T-cell (primary cell): ENCODE measurements around the gene ELP2. TPM values are rescaled to one million over a fixed set of nuclear protein-coding genes. Genes with fewer than 3 reads are reported as not detected.
"Not testable (repeated sequence)": the region's sequence is repeated elsewhere in the genome, so short reads cannot be mapped to it uniquely, and the experiment has no call there.

ENCODE experiments used
- ATAC-seq, 4 experiments: fragments of 200-7000 bp in 3 of 4; fragments of 150-1000 bp in 1 of 4; cut with Tn5 transposase; replicated peaks in 1 of 4; 1 replicate in 3 of 4; 2 replicates in 1 of 4; pipeline ENCODE4 v1.10.0; 2021; ENCODE audit warnings: moderate library complexity in 3 of 4, mild to moderate bottlenecking in 2 of 4, moderate number of reproducible peaks in 1 of 4
- CTCF ChIA-PET, 2 donors: fragments of 300-600 bp; sonication (Branson Sonifier 250); formaldehyde crosslinking; loops; one replicate each; lab custom pipeline; 2022; ENCODE audit warnings: antibody characterized with exemption in 2 of 2; lab: Charles Lee
- POLR2A ChIA-PET, 2 donors: fragments of 300-600 bp; sonication (Branson Sonifier 250); formaldehyde crosslinking; loops; one replicate each; lab custom pipeline; 2022; ENCODE audit warnings: antibody characterized with exemption in 2 of 2; lab: Charles Lee
- DNase-seq, 35 experiments: peaks; one replicate each; pipeline versions ENCODE4 v3.0.0 to v3.0.0-alpha.2; 2013 to 2023
- H3K27ac ChIP-seq: one replicate; pipeline ENCODE4 v1.5.1; 2013; ENCODE audit warnings: low read length
- H3K27me3 ChIP-seq, 2 experiments: replicated peaks in 1 of 2; 1 replicate in 1 of 2; 2 replicates in 1 of 2; pipeline versions ENCODE4 v1.6.1 to v1.7.0; 2013; ENCODE audit warnings: low read length in 1 of 2, mixed read lengths in 1 of 2; ENCODE audit not compliant: control insufficient read depth in 2 of 2, insufficient read depth in 2 of 2; ENCODE audit errors: extremely low read depth in 1 of 2
- H3K36me3 ChIP-seq, 2 donors: 1 replicate in 1 of 2; 2 replicates in 1 of 2; pipeline versions ENCODE4 v1.6.1 to v1.7.0; 2013; ENCODE audit warnings: low read length in 1 of 2; ENCODE audit not compliant: control insufficient read depth in 2 of 2, insufficient read depth in 1 of 2; ENCODE audit errors: extremely low read depth in 1 of 2
- H3K4me1 ChIP-seq, 2 experiments: 1 replicate in 1 of 2; 2 replicates in 1 of 2; pipeline versions ENCODE4 v1.6.1 to v1.7.0; 2013; ENCODE audit warnings: low read length in 2 of 2, mixed read lengths in 1 of 2; ENCODE audit not compliant: insufficient read depth in 2 of 2, control insufficient read depth in 1 of 2; ENCODE audit errors: extremely low read depth in 1 of 2
- H3K4me3 ChIP-seq, 2 donors: 1 replicate in 1 of 2; 2 replicates in 1 of 2; pipeline versions ENCODE4 v1.5.1 to v1.7.0; 2013; ENCODE audit warnings: mild to moderate bottlenecking in 2 of 2, low read length in 1 of 2, moderate library complexity in 1 of 2; ENCODE audit not compliant: control insufficient read depth in 1 of 2; ENCODE audit errors: extremely low read depth in 1 of 2
- H3K9me3 ChIP-seq: 2 replicates; pipeline ENCODE4 v1.7.0; 2013
- H3K27ac Mint-ChIP-seq, 2 donors: one replicate each; pipeline ENCODE4 v1.8.0; 2020 to 2021; ENCODE audit warnings: mild to moderate bottlenecking in 2 of 2, mixed read lengths in 2 of 2
- H3K27me3 Mint-ChIP-seq, 2 donors: one replicate each; pipeline ENCODE4 v1.8.0; 2021 to 2022; ENCODE audit warnings: mixed read lengths in 2 of 2
- H3K36me3 Mint-ChIP-seq: one replicate; pipeline ENCODE4 v1.8.0; 2021; ENCODE audit warnings: mixed read lengths
- H3K4me1 Mint-ChIP-seq, 3 donors: one replicate each; pipeline ENCODE4 v1.8.0; 2020 to 2022; ENCODE audit warnings: mixed read lengths in 3 of 3, mild to moderate bottlenecking in 1 of 3
- H3K4me3 Mint-ChIP-seq, 3 donors: one replicate each; pipeline ENCODE4 v1.8.0; 2020 to 2022; ENCODE audit warnings: mild to moderate bottlenecking in 3 of 3, mixed read lengths in 3 of 3, moderate library complexity in 3 of 3
- H3K9me3 Mint-ChIP-seq, 3 donors: one replicate each; pipeline ENCODE4 v1.8.0; 2020 to 2022; ENCODE audit warnings: mixed read lengths in 3 of 3
- WGBS: methylation state at CpG from one replicate; pipeline ENCODE4 v1.1.5; 2013; ENCODE audit warnings: missing lambda C conversion rate; ENCODE audit not compliant: insufficient coverage; 5-methylcytosine and 5-hydroxymethylcytosine counted together
- total RNA-seq, 35 experiments: library from RNA in 6 of 35; stranded (reverse) in 6 of 35; fragments of 120-200 nt in 1 of 35; gene quantifications; one replicate each; pipeline versions ENCODE4 v1.2.1 to v1.2.4 and lab custom pipeline; 2013 to 2026

ELP2 gene
- total RNA-seq, 5 donors from 2014 or later (not counting 1 experiment from before 2014, with no cell fraction given): 109 to 156 (median 150) TPM

GRCh38 chr18:36089001-36089400 lies 40.7 kb upstream of the ELP2 start:
- no peak for DNase-seq
- ATAC-seq: no peak
- Histone ChIP-seq H3K36me3 (no peaks in the 10 kb centered on the region), H3K4me3 (no peak overlapping the region), H3K4me1 (no peaks in the 10 kb centered on the region), H3K27me3 (peaks cover 0 to 6% of the 10 kb centered on the region in 2 experiments), H3K9me3 (no peaks in the 10 kb centered on the region), H3K27ac (no peak overlapping the region)
- Mint-ChIP-seq H3K27ac (no peak overlapping the region), H3K4me3 (no peak overlapping the region), H3K36me3 (no peaks in the 10 kb centered on the region), H3K4me1 (peaks cover 8 to 12% (median 11%) of the 10 kb centered on the region in 3 donors), H3K9me3 (no peaks in the 10 kb centered on the region), H3K27me3 (no peaks in the 10 kb centered on the region)
- POLR2A ChIA-PET: no interaction called here
- WGBS: 80% methylated on average over 2 of the region's 6 CpGs
- CTCF ChIA-PET: no interaction called here

GRCh38 chr18:36092116-36092515 lies 37.6 kb upstream of the ELP2 start:
- peaks cover 8 to 12% (median 11%) of the 10 kb centered on the region in 3 donors for H3K4me1 Mint-ChIP-seq
- not testable (repeated sequence) for H3K36me3 ChIP-seq, H3K4me1 ChIP-seq, H3K9me3 Mint-ChIP-seq, H3K27me3 Mint-ChIP-seq, H3K27ac Mint-ChIP-seq, H3K27me3 ChIP-seq, H3K36me3 Mint-ChIP-seq, H3K4me3 Mint-ChIP-seq, DNase-seq, H3K9me3 ChIP-seq, H3K27ac ChIP-seq, H3K4me3 ChIP-seq, ATAC-seq
- ChIA-PET CTCF (interaction anchor here in 1 of 2 donors (0.6 to 0.7 kb wide), 2 partner anchors 16 to 346 kb away, joined by 3 to 5 read pairs; no protein-coding TSS in a partner anchor), POLR2A (interaction anchor here in 1 of 2 donors (0.6 kb wide), 1 partner anchor 145 kb away, joined by 8 read pairs; no protein-coding TSS in a partner anchor)
- WGBS: 80% methylated on average over 1 of the region's 5 CpGs

GRCh38 chr18:36094431-36094830 lies 35.3 kb upstream of the ELP2 start:
- H3K27ac Mint-ChIP-seq: no peak overlapping the region
- no peak for DNase-seq
- no peaks in the 10 kb centered on the region for H3K27me3 ChIP-seq
- no peaks in the 10 kb centered on the region for H3K36me3 Mint-ChIP-seq
- ChIA-PET POLR2A (no interaction called here), CTCF (interaction anchor here (0.6 to 3.9 kb wide), 5 partner anchors 77 to 710 kb away, joined by 3 to 42 read pairs (median 4); no protein-coding TSS in a partner anchor)
- no peaks in the 10 kb centered on the region for H3K9me3 Mint-ChIP-seq
- peaks cover 6 to 7% of the 10 kb centered on the region in 2 donors for H3K27me3 Mint-ChIP-seq
- no peaks in the 10 kb centered on the region for H3K36me3 ChIP-seq
- no CpG with 5 or more reads among the region's 3 CpGs for WGBS
- no peaks in the 10 kb centered on the region for H3K9me3 ChIP-seq
- peaks cover 8 to 12% (median 11%) of the 10 kb centered on the region in 3 donors for H3K4me1 Mint-ChIP-seq
- no peak overlapping the region for H3K27ac ChIP-seq
- no peak for ATAC-seq
- H3K4me3 Mint-ChIP-seq: no peak overlapping the region
- no peak overlapping the region for H3K4me3 ChIP-seq
- no peaks in the 10 kb centered on the region for H3K4me1 ChIP-seq

GRCh38 chr18:36095936-36096519 lies 33.7 kb upstream of the ELP2 start:
- Histone ChIP-seq H3K27ac (no peak overlapping the region), H3K4me3 (no peak overlapping the region), H3K27me3 (no peaks in the 10 kb centered on the region), H3K36me3 (no peaks in the 10 kb centered on the region), H3K9me3 (no peaks in the 10 kb centered on the region), H3K4me1 (no peaks in the 10 kb centered on the region)
- ATAC-seq (peak in 2 of 4 experiments; percentile 42 to 50), DNase-seq (peak in 1 of 35 experiments; percentile 69)
- ChIA-PET CTCF (interaction anchor here (0.5 to 3.9 kb wide), 16 partner anchors 10 to 190 kb away, joined by 3 to 42 read pairs (median 4); partner anchors contain the start of gene ELP2 (in 1 of the 2)), POLR2A (interaction anchor here in 1 of 2 donors (0.7 kb wide), 1 partner anchor 74 kb away, joined by 3 read pairs; no protein-coding TSS in a partner anchor)
- Mint-ChIP-seq H3K36me3 (no peaks in the 10 kb centered on the region), H3K27ac (no peak overlapping the region), H3K9me3 (no peaks in the 10 kb centered on the region), H3K4me1 (peaks cover 8 to 12% (median 11%) of the 10 kb centered on the region in 3 donors), H3K27me3 (peaks cover 7 to 10% of the 10 kb centered on the region in 2 donors), H3K4me3 (no peak overlapping the region)
- WGBS: no CpG with 5 or more reads among the region's 1 CpG

GRCh38 chr18:36096955-36097354 lies 32.7 kb upstream of the ELP2 start:
- no peaks in the 10 kb centered on the region for H3K4me1 ChIP-seq

GRCh38 chr18:36099311-36099710 lies 30.4 kb upstream of the ELP2 start:
- ChIA-PET CTCF (interaction anchor here (0.6 to 2.4 kb wide), 4 partner anchors 81 to 185 kb away, joined by 3 to 16 read pairs (median 6); no protein-coding TSS in a partner anchor), POLR2A (interaction anchor here in 1 of 2 donors (0.7 kb wide), 1 partner anchor 179 kb away, joined by 6 read pairs; no protein-coding TSS in a partner anchor)
- Mint-ChIP-seq H3K9me3 (no peaks in the 10 kb centered on the region), H3K36me3 (no peaks in the 10 kb centered on the region), H3K4me1 (peaks cover 0 to 8% (median 2%) of the 10 kb centered on the region in 3 donors), H3K27ac (no peak overlapping the region), H3K4me3 (no peak overlapping the region), H3K27me3 (peaks cover 7 to 10% of the 10 kb centered on the region in 2 donors)
- Histone ChIP-seq H3K4me1 (no peaks in the 10 kb centered on the region), H3K9me3 (no peaks in the 10 kb centered on the region), H3K4me3 (no peak overlapping the region), H3K27me3 (peaks cover 0 to 6% of the 10 kb centered on the region in 2 experiments), H3K36me3 (no peaks in the 10 kb centered on the region), H3K27ac (no peak overlapping the region)
- DNase-seq (no peak), ATAC-seq (no peak)

More at GRCh38 chr18:36096955-36097354, 32.7 kb upstream of the ELP2 start:
- H3K27me3 Mint-ChIP-seq: peaks cover 7 to 10% of the 10 kb centered on the region in 2 donors
- H3K27ac Mint-ChIP-seq: no peak overlapping the region
- H3K4me3 ChIP-seq: no peak overlapping the region
- H3K27ac ChIP-seq: no peak overlapping the region
- H3K4me1 Mint-ChIP-seq: peaks cover 8 to 12% (median 11%) of the 10 kb centered on the region in 3 donors
- ATAC-seq (no peak), DNase-seq (no peak)
- H3K4me3 Mint-ChIP-seq: no peak overlapping the region
- no peaks in the 10 kb centered on the region for H3K9me3 ChIP-seq
- POLR2A ChIA-PET: no interaction called here
- H3K36me3 ChIP-seq: no peaks in the 10 kb centered on the region
- H3K27me3 ChIP-seq: peaks cover 0 to 2% of the 10 kb centered on the region in 2 experiments
- no peaks in the 10 kb centered on the region for H3K36me3 Mint-ChIP-seq
- no peaks in the 10 kb centered on the region for H3K9me3 Mint-ChIP-seq
- CTCF ChIA-PET: interaction anchor here (1.3 to 3.9 kb wide), 2 partner anchors 34 to 188 kb away, joined by 4 to 42 read pairs; no protein-coding TSS in a partner anchor
